Astrocyte (in vitro differentiated cells and primary cell): Measurements from ENCODE around the gene SAMM50. TPM values are rescaled to one million over a fixed set of nuclear protein-coding genes. Genes with fewer than 3 reads are reported as not detected.

Source experiments
- DNase-seq: peaks from one replicate; pipeline ENCODE4 v3.0.0-alpha.2; 2010; ENCODE audit warnings: low read depth
- FAIRE-seq: peaks from 2 replicates; lab custom pipeline; 2011; peaks lifted over from hg19 to GRCh38; lab: Jason Lieb, UNC
- H2AFZ ChIP-seq: 2 replicates; pipeline ENCODE4 v1.6.0; 2012; ENCODE audit warnings: low read depth, low read length, inconsistent platforms
- H3K27ac ChIP-seq: 2 replicates; pipeline ENCODE4 v1.5.1; 2011; ENCODE audit warnings: low read depth, low read length, inconsistent platforms
- H3K27me3 ChIP-seq: 2 replicates; pipeline ENCODE4 v1.6.0; 2011; ENCODE audit warnings: low read length, inconsistent platforms; ENCODE audit not compliant: insufficient read depth
- H3K36me3 ChIP-seq: 2 replicates; pipeline ENCODE4 v1.5.1; 2011; ENCODE audit warnings: low read length, inconsistent platforms; ENCODE audit not compliant: insufficient read depth
- H3K4me1 ChIP-seq: 2 replicates; pipeline ENCODE4 v1.5.1; 2011; ENCODE audit warnings: low read length, inconsistent platforms; ENCODE audit not compliant: insufficient read depth
- H3K4me2 ChIP-seq: 2 replicates; pipeline ENCODE4 v1.6.0; 2012; ENCODE audit warnings: low read length, inconsistent platforms
- H3K4me3 ChIP-seq: 2 replicates; pipeline ENCODE4 v1.5.1; 2011; ENCODE audit warnings: low read depth, mild to moderate bottlenecking, low read length, inconsistent platforms; ENCODE audit not compliant: insufficient read depth
- H3K79me2 ChIP-seq: 2 replicates; pipeline ENCODE4 v1.6.0; 2012; ENCODE audit warnings: mild to moderate bottlenecking, low read length, inconsistent platforms; ENCODE audit not compliant: insufficient read depth
- H3K9ac ChIP-seq: 2 replicates; pipeline ENCODE4 v1.6.0; 2012; ENCODE audit warnings: mild to moderate bottlenecking, low read length, inconsistent platforms
- H3K9me3 ChIP-seq: 2 replicates; pipeline ENCODE4 v1.5.1; 2012; ENCODE audit warnings: low read depth, mild to moderate bottlenecking, low read length, inconsistent platforms; ENCODE audit not compliant: insufficient read depth
- H4K20me1 ChIP-seq: 2 replicates; pipeline ENCODE4 v1.6.0; 2012; ENCODE audit warnings: low read length, inconsistent platforms; ENCODE audit not compliant: insufficient read depth
- H3K27ac Mint-ChIP-seq: one replicate; pipeline ENCODE4 v1.8.0; 2021; ENCODE audit warnings: mild to moderate bottlenecking, mixed read lengths; ENCODE audit not compliant: unreplicated experiment
- H3K27me3 Mint-ChIP-seq: one replicate; pipeline ENCODE4 v1.8.0; 2021; ENCODE audit warnings: low read depth, mixed read lengths; ENCODE audit not compliant: unreplicated experiment
- H3K36me3 Mint-ChIP-seq: one replicate; pipeline ENCODE4 v1.8.0; 2021; ENCODE audit warnings: low read depth, mixed read lengths; ENCODE audit not compliant: unreplicated experiment
- H3K4me1 Mint-ChIP-seq: one replicate; pipeline ENCODE4 v1.8.0; 2021; ENCODE audit warnings: low read depth, mixed read lengths; ENCODE audit not compliant: unreplicated experiment
- H3K4me3 Mint-ChIP-seq: one replicate; pipeline ENCODE4 v1.8.0; 2021; ENCODE audit warnings: mild to moderate bottlenecking, moderate library complexity, mixed read lengths; ENCODE audit not compliant: unreplicated experiment
- H3K9me3 Mint-ChIP-seq: one replicate; pipeline ENCODE4 v1.8.0; 2021; ENCODE audit warnings: mild to moderate bottlenecking, mixed read lengths; ENCODE audit not compliant: unreplicated experiment
- CTCF ChIP-seq: IDR thresholded peaks from 2 replicates; pipeline ENCODE4 v1.5.1; 2011; ENCODE audit warnings: low read depth, mild to moderate bottlenecking, inconsistent platforms, low read length, moderate library complexity; ENCODE audit not compliant: insufficient read depth
- EZH2 ChIP-seq: IDR thresholded peaks from 2 replicates; pipeline ENCODE4 v1.6.1; 2012; ENCODE audit warnings: mild to moderate bottlenecking, low read length, inconsistent platforms; ENCODE audit not compliant: insufficient read depth
- total RNA-seq: library from RNA; stranded (reverse); gene quantifications from 2 replicates; pipeline ENCODE4 v1.2.1, GENCODE V29; 2021

Gene SAMM50
- total RNA-seq, 1 donor from 2014 or later = 63.4 TPM

- H3K36me3 ChIP-seq = peaks cover 31% of the 10 kb centered on the region
- H3K27ac Mint-ChIP-seq = no peak overlapping the region
- H2AFZ ChIP-seq = no peak overlapping the region
- H3K4me3 Mint-ChIP-seq = no peak overlapping the region
- peaks cover 15% of the 10 kb centered on the region for H3K4me1 Mint-ChIP-seq
- H3K36me3 Mint-ChIP-seq = peaks cover 13% of the 10 kb centered on the region
- no peak overlapping the region for H3K4me3 ChIP-seq
- H3K27me3 Mint-ChIP-seq = no peaks in the 10 kb centered on the region
- H4K20me1 ChIP-seq = peaks cover 61% of the 10 kb centered on the region
- H3K27ac ChIP-seq = no peak overlapping the region
- no peaks in the 10 kb centered on the region for H3K27me3 ChIP-seq
- FAIRE-seq = no peak
- no peak for DNase-seq
- no peak overlapping the region for H3K4me2 ChIP-seq
- no peaks in the 10 kb centered on the region for H3K9me3 Mint-ChIP-seq
- H3K9me3 ChIP-seq = no peaks in the 10 kb centered on the region
- TF ChIP-seq EZH2 (no peak), CTCF (no peak)
- peaks cover 12% of the 10 kb centered on the region for H3K4me1 ChIP-seq
- peaks cover 19% of the 10 kb centered on the region for H3K79me2 ChIP-seq
- H3K9ac ChIP-seq = no peak overlapping the region
Measured at GRCh38 chr22:43928908-43929307, 26.3 kb upstream of the SAMM50 start.

- H3K36me3 Mint-ChIP-seq = peaks cover 34% of the 10 kb centered on the region
Measured at GRCh38 chr22:43931771-43932170, 23.5 kb upstream of the SAMM50 start.

More at GRCh38 chr22:43931771-43932170, 23.5 kb upstream of the SAMM50 start:
- FAIRE-seq (no peak), DNase-seq (no peak)
- no peak overlapping the region for H2AFZ ChIP-seq
- no peaks in the 10 kb centered on the region for H3K79me2 ChIP-seq
- peaks cover 49% of the 10 kb centered on the region for H4K20me1 ChIP-seq
- Mint-ChIP-seq H3K9me3 (peaks cover 2% of the 10 kb centered on the region), H3K4me3 (no peak overlapping the region), H3K4me1 (peaks cover 1% of the 10 kb centered on the region), H3K27ac (no peak overlapping the region), H3K27me3 (no peaks in the 10 kb centered on the region)
- H3K27ac ChIP-seq = no peak overlapping the region
- no peaks in the 10 kb centered on the region for H3K4me1 ChIP-seq
- H3K4me2 ChIP-seq = no peak overlapping the region
- no peaks in the 10 kb centered on the region for H3K27me3 ChIP-seq
- H3K4me3 ChIP-seq = no peak overlapping the region
- no peak overlapping the region for H3K9ac ChIP-seq
- TF ChIP-seq CTCF = no peak
- no peak for TF ChIP-seq EZH2
- H3K36me3 ChIP-seq = peaks cover 35% of the 10 kb centered on the region
- no peaks in the 10 kb centered on the region for H3K9me3 ChIP-seq
